GM21526 (cell line): Measurements from ENCODE around the gene ABHD8.

ENCODE experiments used
- ATAC-seq: cut with Tn5 transposase; IDR thresholded peaks from one replicate; pipeline ENCODE4 v1.9.1; 2021; ENCODE audit warnings: moderate library complexity; ENCODE audit not compliant: unreplicated experiment, low FRiP score

The ABHD8 gene

DNA sequence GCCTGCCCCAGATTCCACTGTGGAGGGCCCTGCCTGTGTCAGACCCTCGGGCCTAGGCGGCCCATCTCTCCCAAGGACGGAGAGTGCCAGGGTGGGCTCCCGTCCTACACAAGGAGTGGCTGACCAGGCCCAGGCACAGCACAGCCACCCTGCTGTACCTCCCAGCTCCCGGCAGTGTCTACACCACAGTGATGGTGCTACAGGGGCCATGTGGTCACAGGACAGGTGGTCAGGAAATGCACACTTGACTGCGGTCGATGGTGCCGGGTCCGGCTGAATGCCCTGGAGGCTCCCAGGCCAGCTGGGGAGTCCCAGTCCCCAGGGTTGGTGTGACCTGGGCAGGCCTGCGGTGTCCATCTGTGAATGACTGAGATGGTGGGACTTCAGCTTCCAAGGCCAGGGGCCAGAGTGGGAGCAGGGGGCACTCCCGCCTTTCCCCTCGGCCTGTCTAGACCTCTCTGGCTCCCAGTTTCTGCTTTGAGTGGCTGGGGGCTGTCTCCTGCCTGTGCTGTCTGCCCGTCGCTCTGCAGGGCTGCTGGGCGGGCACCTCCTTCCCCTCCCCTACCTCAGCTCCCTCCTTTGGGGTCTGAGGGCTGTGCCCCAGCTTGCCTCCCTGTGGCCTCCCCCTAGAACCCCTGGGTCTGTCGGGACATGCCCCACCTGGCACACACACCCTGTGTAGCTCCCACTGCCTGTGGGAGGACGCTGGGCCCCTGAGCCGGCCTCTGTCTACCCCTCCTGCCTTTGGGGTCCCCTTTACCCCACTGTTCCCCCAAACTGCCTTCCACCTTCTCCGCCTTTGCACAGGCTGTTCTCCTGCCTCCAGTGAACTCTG is 18.6 kb upstream of the ABHD8 start:
- no peak for ATAC-seq

DNA sequence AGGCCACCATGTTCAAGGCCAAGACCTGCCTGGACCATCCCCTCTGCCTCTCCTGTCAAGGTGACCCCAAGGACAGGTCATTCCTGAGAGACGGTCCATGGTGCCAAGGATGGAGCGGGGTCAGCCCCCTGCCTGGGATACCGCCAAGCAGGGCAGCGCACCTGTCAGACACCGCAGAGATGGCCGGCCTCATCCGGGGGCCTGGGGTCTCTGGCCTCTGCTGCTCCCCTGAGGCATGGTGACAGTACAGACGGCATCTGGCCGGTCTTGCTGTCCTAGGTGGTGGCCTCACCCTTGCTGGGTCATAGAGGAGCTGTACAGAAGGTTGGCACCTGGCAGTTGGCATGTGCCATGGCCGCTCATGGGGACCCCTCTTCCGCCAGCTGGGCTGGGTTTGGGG is 17.2 kb upstream of the ABHD8 start:
- no peak for ATAC-seq

DNA sequence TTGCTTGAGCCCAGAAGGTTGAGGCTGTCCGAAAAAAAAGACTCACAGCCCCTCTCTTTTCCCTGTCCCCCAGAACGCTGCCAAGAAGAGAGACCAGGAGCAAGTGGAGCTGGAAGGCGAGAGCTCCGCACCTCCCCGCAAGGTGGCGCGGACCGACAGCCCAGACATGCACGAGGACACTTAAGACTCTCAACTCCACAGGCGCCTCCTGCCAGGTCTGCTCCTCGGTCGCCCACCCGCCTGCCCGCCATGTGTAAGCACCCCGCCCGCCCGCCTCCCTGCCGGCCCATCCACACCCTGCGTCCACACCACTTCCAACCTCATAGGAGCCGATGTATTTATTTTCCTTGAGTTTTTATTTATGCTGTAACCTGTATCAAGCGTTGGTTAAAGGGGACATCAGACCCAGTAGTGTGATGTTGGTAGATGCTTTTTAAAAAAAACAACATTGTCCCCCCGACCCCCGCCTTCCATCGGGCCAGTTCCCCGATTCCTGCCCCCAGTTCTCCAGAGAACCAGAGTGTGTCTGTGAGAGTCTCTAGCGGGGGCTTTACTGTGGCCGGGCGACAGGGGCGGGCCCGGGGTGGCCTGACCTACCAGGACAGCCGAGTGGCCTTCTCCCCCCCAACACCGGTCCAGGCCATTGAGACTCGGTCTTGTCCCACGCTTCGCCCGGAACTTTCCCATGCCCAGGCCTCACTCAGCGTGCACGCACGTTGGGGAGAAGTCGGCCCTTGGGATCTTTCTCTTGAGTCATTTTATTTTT is 16.4 kb upstream of the ABHD8 start:
- no peak for ATAC-seq

DNA sequence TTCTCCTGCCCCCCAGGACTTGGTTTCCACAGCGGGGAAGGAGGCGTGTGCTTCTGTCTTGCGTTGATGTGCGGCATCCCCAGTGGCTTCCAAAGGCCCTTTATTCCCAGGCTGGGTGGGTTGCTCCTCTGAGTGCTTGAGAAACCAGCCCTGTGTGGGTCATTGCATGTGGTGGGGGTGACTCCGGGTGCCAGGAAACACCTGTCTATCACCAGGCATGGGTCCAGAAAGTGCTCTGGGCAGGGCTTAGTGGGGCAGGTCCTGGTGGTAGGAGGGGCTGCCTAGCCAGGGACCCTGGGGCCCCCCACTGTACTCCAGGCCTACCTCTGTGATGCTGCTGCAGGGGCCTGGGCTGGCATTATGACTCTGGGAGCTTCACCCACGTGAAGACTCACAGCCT is 15.7 kb upstream of the ABHD8 start:
- ATAC-seq = no peak

DNA sequence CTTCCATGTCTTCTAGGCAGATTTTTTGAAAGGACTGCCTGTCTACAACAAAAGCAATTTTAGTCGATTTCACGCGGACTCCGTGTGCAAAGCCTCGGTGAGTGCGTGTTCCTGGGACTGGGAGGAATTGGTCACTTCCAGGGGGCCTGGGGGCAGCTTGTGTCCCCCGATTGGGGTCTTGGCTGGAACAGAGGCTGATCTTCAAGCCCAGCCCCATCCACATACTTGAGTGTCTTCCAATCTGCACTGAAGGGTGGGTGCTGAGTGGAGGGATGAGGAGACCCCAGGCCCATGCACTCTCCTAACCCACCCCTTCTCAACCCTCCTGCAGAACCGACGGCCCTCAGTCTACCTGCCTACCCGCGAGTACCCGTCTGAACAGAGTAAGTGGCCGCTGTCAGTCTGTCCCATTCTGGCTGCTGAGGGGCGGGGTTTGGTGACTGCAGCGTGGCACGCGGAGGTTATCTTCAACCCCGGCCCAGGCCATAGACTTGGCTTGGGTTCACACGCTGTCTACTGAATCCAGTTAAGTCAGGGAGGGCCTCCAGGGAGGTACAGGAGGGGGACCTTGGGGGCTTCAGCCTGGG is 10.9 kb upstream of the ABHD8 start:
- ATAC-seq = no peak

DNA sequence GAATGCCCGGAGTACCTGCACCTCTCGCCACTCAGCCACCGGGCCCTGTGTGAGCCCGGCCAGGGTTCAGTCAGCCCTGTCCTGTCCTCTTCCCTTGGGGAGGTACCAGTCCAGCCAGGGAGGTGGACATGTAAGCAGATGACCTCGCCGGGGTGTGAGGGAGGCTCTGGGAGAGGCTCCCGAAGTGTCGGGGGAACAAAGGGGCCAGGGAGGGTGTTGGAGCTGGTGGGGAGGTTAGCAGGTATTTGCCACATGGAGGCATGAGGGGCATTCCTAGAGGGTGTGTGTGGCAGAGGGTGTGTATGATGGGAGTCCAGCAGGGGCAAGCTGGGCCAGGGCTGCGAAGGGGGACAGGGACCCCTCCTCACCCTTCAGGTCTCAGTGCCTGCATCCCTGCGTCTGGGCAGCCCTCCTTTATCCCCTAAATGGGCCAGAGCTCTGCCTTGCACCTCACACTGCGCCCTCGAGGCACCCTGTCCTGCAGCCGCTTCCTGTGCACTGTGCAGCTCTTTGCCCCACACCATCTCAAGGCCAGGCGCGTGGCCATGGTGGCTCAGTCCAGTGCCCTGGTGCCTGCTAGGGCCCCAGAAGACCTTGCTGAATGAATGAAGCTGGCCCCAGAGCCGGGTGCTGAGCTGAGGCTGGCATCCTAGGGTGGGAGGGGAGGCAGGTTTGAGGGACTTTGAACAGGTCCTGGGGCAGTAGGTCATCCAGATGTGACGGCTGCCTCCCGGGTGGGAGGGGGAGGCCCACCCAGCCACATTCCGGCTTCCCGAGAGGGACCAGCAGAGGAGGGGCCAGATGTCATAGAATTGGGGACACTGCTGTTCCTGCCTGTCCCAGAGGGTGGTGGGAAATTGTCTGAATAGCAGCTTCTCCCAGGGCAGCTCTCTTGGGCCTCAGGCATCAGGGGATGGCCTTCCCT is 9.2 kb upstream of the ABHD8 start:
- no peak for ATAC-seq

DNA sequence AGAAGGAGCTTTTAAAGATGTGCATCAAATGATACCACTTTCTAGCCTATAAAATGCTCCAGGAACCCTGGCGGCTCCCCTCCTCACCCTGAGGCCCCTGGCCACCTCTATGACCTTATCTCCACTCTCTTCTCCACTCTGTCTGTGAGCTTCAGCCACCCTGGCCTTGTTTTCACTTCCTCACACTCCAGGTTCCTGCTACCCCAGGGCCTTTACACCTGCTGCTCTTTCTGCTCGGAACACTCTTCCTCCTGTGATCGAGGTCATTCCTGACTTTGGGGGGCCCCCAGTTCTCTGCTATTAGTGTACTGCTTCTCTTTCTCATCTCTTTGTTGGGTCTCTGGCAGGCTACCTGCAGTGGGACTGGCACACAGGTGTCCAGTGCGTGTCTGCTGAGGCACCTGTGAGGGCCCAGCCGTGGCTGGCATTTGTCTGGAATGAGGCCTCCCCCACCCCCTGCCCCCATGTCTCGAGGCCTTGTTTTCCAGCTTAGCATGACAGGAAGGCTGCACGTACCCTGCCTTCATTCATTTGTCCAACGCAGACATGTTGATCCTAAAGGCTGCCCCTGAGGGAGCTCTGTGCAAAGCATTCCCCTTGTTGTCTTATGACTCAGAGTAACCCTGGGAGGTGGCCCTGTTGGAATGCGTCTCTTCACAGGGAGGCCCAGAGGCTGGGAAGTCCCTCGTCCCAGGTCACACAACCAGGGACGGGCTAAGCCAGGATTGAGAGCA is 8.4 kb upstream of the ABHD8 start:
- no peak for ATAC-seq

DNA sequence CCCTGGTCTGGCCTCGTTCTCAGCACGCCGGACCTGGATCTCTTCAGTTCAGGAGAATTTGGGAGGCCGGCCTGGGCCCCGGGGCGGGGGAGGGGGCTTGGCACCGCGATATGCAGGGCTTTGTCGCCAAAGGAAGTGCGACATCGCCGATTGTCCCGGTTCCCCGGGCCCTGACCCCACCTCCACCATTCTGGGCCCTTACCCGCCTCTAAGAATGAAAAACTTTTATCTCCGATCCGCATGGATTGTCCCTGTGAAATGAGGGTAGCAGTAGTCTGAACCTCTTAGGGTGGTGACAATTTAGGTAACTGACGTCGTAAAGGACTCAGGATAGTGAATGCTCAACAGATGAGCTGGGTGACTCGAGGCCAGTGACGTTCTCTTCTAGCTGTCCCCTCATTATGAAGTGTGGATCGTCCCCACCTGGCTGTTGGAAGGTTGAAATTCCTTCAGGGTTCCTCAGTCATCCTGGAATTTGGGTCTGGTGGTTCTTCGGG is 6.8 kb upstream of the ABHD8 start:
- no peak for ATAC-seq

DNA sequence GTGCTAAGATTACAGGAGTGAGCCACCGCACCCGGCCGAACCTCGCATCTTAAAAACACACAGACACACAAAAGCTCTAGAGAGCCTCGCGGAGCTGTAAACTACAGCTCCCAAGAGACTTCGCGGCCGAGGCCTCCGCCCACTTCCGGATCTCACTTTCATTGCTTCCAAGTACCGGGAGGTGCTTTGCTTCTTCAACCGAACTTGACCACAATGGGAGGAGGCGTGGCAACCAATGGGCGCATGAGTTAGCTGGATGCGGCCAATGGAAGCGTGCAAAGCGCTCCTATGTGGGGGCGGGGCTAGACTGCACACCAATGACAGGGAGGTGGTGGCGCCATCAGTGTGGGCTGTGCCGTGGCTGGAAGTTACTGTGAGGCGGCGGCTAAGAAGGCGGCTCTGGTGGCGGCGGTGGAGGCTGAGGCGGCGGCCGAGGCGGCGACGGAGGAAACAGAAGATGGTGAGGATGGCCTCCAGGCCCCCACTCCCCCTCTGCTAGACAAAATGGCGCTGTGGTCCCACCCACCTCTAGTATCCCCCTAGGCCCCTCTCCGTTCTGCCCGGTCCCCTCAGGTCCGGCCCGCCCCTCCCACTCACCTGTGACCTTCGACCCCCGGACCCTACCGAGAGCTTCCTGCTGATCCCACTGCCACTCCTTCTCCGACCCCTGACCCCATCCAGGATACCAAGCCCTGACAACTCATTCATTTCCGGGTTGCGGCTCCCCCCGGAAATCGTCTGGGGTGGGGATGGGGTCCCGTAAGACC is 6.2 kb upstream of the ABHD8 start, which contains the start of gene DDA1:
DDA1 (plus strand) TSS at position 366 of the 767 bp plus-strand sequence; CDS start at position 458, 92 bp downstream.
- peak; percentile 56 for ATAC-seq

DNA sequence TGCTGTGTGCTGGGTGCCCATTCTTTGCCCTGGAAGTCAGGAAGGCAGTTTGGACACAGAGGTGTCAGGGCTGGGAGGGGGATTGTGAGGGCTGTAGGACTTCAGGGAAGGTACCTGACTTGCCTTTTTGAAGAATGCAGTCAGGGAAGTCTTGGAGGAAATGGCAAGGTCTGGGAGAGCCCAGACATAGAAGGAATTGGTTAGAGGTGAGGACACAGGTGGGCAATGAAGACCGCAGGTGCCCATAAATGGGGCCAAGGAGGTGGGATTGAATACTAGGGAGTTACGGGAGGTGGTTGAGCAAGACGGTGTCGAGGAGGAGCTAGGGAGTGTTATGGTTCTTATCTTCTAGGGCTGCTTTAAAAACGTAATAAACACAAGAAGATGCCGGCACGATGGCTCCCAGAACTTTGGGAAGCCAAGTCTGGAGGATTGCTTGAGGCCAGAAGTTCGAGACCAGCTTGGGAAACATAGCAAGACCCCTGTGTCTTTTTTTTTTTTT is 4.7 kb upstream of the ABHD8 start:
- no peak for ATAC-seq

DNA sequence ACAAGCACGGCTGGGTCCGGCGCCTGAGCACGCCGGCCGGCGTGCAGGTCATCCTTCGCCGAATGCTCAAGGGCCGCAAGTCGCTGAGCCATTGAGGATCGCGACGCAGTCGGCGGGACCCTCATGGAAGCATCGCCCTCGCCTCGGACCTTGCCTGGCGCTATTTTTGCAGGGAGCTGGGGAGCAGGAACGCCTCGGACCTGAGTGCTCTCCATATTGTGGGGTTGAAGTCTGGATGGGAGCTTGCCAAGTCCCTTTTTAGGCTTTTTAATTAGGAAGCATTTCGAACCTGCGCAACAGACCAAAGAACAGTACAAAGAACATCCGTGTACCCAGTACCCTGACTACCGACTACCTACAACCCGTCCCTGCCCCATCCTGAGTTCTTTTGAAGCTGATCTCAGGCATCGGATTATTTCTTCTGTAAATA is 3.1 kb upstream of the ABHD8 start:
- no peak for ATAC-seq

DNA sequence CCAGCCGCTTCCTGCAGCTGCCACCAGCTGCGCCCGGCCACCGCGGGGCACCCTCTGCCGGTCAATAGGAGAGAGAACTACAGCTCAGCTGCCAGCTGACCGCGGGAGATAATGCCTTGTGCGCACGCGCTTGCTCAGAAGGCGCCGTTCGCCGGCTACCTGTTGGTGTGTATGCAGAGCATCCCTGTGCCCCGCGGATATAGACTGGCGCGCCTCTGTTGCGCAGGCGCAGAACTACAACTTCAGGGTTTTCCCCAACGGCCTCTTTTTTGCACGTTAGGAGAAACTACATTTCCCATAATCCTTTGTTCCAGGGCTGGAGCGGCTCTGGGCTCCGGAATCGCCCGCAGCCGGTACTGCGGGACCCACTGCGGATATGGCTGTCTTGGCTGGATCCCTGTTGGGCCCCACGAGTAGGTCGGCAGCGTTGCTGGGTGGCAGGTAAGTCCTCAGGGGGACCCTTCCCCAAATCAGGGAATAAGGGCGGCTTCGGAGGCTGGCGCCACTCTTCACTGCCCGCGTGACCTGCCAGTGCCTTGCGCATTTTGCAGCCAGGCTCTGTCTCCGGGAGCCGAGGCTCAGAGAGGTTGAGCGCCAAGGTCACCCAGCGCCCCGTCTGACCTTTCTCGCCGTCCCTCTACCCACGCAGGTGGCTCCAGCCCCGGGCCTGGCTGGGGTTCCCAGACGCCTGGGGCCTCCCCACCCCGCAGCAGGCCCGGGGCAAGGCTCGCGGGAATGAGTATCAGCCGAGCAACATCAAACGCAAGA is 2.5 kb upstream of the ABHD8 start, which contains the start of gene MRPL34:
MRPL34 (plus strand) TSS at position 356 of the 768 bp plus-strand sequence; CDS start at position 377, 21 bp downstream.
- peak; percentile 50 for ATAC-seq

DNA sequence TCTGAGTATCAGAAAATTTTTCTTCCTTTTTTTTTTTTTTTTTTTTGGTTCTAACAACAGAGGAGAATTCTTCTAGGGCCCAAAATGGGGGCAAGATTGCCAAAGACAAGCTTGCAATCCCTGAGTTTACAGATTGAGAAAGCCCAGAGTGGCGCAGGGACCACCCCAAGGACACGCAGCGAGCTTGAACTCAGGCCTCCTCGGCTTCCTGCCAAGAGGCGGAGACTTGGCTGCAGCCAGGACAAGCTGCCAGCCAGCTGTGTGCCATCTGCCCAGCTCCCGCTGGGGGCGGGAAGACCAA is 1.9 kb upstream of the ABHD8 start:
- ATAC-seq = no peak

DNA sequence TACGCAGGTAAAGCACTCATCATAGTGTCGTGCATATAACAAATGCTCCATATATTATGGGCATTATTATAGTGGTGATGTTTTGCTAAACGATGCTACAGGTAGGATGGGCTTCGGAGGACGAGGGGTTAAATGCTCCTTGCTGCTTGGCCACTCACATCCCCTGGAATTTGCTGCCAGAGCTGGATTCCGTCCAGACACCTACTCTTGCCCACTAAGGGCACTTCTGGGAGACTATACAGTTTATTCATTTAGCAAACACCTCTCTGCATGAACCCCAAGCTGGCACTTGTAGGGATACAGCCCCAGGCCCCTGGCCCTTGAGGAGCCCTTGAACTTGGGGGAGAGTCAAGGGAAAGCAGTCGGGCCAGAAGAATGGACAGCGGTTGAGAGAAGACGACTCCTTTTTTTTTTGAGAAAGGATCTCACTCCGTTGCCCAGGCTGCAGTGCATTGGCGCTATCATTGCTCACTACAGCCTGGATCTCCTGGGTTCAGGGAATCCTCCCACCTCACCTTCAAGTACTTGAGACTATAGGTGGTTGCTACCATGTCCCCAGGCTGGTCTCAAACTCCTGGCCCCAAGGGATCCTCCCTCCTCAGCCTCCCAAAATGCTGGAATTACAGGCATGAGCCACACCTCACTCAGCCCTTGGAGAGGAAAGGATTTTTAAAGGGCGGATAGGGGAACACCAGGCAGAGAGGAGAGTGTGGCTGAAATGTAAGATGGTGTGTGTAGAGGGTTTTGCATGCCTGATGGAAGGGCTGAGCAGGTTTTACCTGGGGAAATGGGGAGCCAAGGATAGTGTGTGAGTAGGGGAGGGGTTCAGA is 1.4 kb upstream of the ABHD8 start:
- ATAC-seq = no peak

DNA sequence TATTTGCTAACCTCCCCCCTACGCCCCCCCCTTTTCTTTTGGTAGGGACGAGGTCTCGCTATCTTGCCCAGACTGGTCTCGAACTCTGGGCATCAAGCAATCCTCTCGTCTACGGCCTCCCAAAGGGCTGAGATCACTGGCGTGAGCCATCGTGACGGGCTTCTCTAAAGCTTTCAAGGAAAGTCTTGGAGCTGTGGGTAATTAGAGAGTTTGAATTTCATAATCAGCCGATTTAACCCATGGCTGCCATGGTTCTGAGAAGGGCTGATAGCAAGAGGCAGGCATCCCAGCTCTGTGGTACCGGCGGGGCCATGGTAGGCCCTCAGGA is 679 bp upstream of the ABHD8 start:
- ATAC-seq = no peak

DNA sequence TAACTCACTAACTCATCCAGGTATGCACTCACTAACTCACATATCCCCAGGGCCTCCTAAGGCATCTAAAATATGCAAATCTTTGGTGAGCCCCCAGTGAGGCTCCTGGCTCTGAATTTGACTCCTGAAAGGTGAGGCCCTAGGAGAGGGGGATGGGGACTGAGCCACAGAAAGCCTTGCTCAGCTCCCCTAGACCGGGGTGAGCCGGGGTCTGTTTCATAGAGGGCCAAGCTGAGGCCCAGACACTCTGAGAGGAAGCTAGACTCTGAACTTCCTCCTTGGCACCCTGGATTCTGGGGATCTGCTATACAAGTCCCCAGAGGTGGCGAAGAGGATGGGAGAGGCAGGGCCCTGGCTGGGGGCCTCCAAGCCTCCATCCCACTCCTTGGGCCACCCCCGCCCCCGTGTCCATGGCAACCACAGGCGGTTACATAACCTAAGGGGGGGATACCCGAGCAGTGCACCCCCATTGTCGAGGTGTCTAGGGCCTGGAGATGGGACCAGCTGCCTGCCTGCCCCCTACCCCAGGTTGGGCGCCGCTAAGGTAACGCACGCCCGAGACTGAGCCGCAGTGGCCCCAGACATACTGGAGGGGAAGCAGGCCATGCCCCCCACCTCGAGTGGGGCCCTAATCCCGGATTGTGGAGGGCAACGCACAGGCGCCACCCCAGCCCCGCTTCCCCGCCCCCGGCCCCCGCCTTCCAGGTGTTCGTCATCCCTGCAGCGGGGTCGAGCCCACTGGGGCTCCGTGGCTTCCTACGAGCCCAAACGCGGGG is 646 bp downstream of the ABHD8 start:
- no peak for ATAC-seq
